HCT116 (cell line): ENCODE measurements around the gene NFASC. TPM values are rescaled to one million over a fixed set of nuclear protein-coding genes. Genes with fewer than 3 reads are reported as not detected.

Source experiments
- ATAC-seq: fragments of 200-7000 bp; cut with Tn5 transposase; 2 replicates; pipeline ENCODE4 v1.9.1; 2020; ENCODE audit warnings: mild to moderate bottlenecking, moderate library complexity
- BruUV-seq: library from RNA; stranded (reverse); fragments of 400-500 nt; replicated peaks from 2 replicates; lab custom pipeline; 2021; lab: Mats Ljungman, UMichigan
- CTCF ChIA-PET: fragments of 300-600 bp; sonication (Branson Sonifier 250); formaldehyde crosslinking; loops from one replicate; lab custom pipeline; 2021; ENCODE audit warnings: antibody characterized with exemption; lab: Charles Lee
- POLR2A ChIA-PET: fragments of 300-600, 350-600 bp; sonication (Branson Sonifier 250); formaldehyde crosslinking; loops from one replicate; lab custom pipeline; 2021; ENCODE audit warnings: antibody characterized with exemption; lab: Charles Lee
- RAD21 ChIA-PET, 2 experiments: fragments of 300-600 bp; sonication (Branson Sonifier 250); formaldehyde crosslinking; loops; one replicate each; lab custom pipeline; 2023; ENCODE audit warnings: low total read pairs in 2 of 2; ENCODE audit not compliant: uncharacterized antibody in 2 of 2, unreplicated experiment in 2 of 2, low non-redundant PET in 1 of 2; lab: Charles Lee
- DNase-seq: peaks from one replicate; pipeline ENCODE4 v3.0.0-alpha.2; 2010; ENCODE audit warnings: low read depth, low spot score
- H2AFZ ChIP-seq: fragments of 200-600 bp; shearing (Covaris generic), sonication (generic); 2 replicates; pipeline ENCODE4 v1.6.1; 2017; ENCODE audit warnings: low read depth, mixed run types, mixed read lengths, antibody characterized with exemption, low read length; ENCODE audit not compliant: poor library complexity, severe bottlenecking
- H3K27ac ChIP-seq: 2 replicates; pipeline ENCODE4 v1.5.1; 2012; ENCODE audit warnings: low read depth, low read length
- H3K27me3 ChIP-seq: fragments of 200-600 bp; sonication (generic); 2 replicates; pipeline ENCODE4 v1.6.1; 2016; ENCODE audit warnings: mixed run types, low read length, mixed read lengths; ENCODE audit not compliant: insufficient read depth
- H3K36me3 ChIP-seq, 2 experiments: fragments of 200-500 bp in 1 of 2; fragments of 200-600 bp in 1 of 2; sonication (Bioruptor generic) in 1 of 2; sonication (generic) in 1 of 2; 2 replicates each; pipeline versions ENCODE4 v1.5.1 to v1.6.1; 2014 to 2016; ENCODE audit warnings: low read length in 2 of 2, inconsistent platforms in 1 of 2, mixed read lengths in 1 of 2, mixed run types in 1 of 2; ENCODE audit not compliant: insufficient read depth in 2 of 2, control insufficient read depth in 1 of 2
- H3K4me1 ChIP-seq, 2 experiments: fragments of 200-600 bp in 1 of 2; sonication (generic) in 1 of 2; 2 replicates each; pipeline versions ENCODE4 v1.5.1 to v1.6.1; 2012 to 2017; ENCODE audit warnings: low read length in 2 of 2, inconsistent platforms in 1 of 2, mild to moderate bottlenecking in 1 of 2, mixed read lengths in 1 of 2, mixed run types in 1 of 2, moderate library complexity in 1 of 2; ENCODE audit not compliant: insufficient read depth in 2 of 2, control insufficient read depth in 1 of 2
- H3K4me2 ChIP-seq: fragments of 200-600 bp; sonication (generic); 2 replicates; pipeline ENCODE4 v1.6.1; 2017; ENCODE audit warnings: mixed run types, low read length, mixed read lengths
- H3K4me3 ChIP-seq, 2 experiments: fragments of 200-600 bp in 1 of 2; sonication (generic) in 1 of 2; replicated peaks in 1 of 2; 2 replicates each; pipeline ENCODE4 v1.5.1; 2011 to 2016; ENCODE audit warnings: low read length in 2 of 2, control low read depth in 1 of 2, low read depth in 1 of 2, mild to moderate bottlenecking in 1 of 2, mixed read lengths in 1 of 2, mixed run types in 1 of 2
- H3K79me2 ChIP-seq: fragments of 200-600 bp; sonication (generic); 2 replicates; pipeline ENCODE4 v1.6.1; 2017; ENCODE audit warnings: mild to moderate bottlenecking, mixed run types, low read length, moderate library complexity, mixed read lengths; ENCODE audit not compliant: insufficient read depth
- H3K9ac ChIP-seq: fragments of 200-600 bp; sonication (generic); 2 replicates; pipeline ENCODE4 v1.6.1; 2016; ENCODE audit warnings: low read length, mixed read lengths
- H3K9me2 ChIP-seq: fragments of 200-600 bp; sonication (generic), shearing (Covaris generic); 2 replicates; pipeline ENCODE4 v1.6.1; 2017; ENCODE audit warnings: mixed run types, mild to moderate bottlenecking, moderate library complexity; ENCODE audit not compliant: insufficient read depth
- H3K9me3 ChIP-seq, 2 experiments: fragments of 200-500 bp in 1 of 2; fragments of 200-600 bp in 1 of 2; sonication (Bioruptor generic) in 1 of 2; sonication (generic) in 1 of 2; 2 replicates each; pipeline ENCODE4 v1.6.1; 2014 to 2017; ENCODE audit warnings: low read length in 2 of 2, mixed read lengths in 2 of 2, inconsistent platforms in 1 of 2, low read depth in 1 of 2, mild to moderate bottlenecking in 1 of 2, mixed run types in 1 of 2, moderate library complexity in 1 of 2; ENCODE audit not compliant: control insufficient read depth in 1 of 2, insufficient read depth in 1 of 2
- H4K20me1 ChIP-seq: fragments of 200-600 bp; sonication (generic), shearing (Covaris generic); 2 replicates; pipeline ENCODE4 v1.6.1; 2017; ENCODE audit warnings: mixed run types, mild to moderate bottlenecking, moderate library complexity; ENCODE audit not compliant: insufficient read depth
- ATF3 ChIP-seq: IDR thresholded peaks from 2 replicates; pipeline ENCODE4 v1.6.1; 2012
- CBX3 ChIP-seq: IDR thresholded peaks from 2 replicates; pipeline ENCODE4 v1.6.1; 2012; ENCODE audit warnings: low read depth
- CEBPB ChIP-seq: IDR thresholded peaks from 2 replicates; pipeline ENCODE4 v1.6.1; 2012; ENCODE audit warnings: low read depth
- CTCF ChIP-seq, 3 experiments: fragments of 200-600 bp in 1 of 3; sonication (generic) in 1 of 3; IDR thresholded peaks in 2 of 3; conservative IDR thresholded peaks in 1 of 3; 2 replicates each; pipeline ENCODE4 v1.5.1; 2012 to 2017; ENCODE audit warnings: low read depth in 2 of 3, low read length in 2 of 3, antibody characterized with exemption in 1 of 3, borderline replicate concordance in 1 of 3, control low read depth in 1 of 3, mild to moderate bottlenecking in 1 of 3, mixed read lengths in 1 of 3, mixed run types in 1 of 3, moderate library complexity in 1 of 3; ENCODE audit not compliant: insufficient read depth in 1 of 3
- EGR1 ChIP-seq: IDR thresholded peaks from 2 replicates; pipeline ENCODE4 v1.6.1; 2012; ENCODE audit warnings: low read depth
- EZH2 ChIP-seq: fragments of 200-600 bp; sonication (generic); IDR thresholded peaks from 2 replicates; pipeline ENCODE4 v1.6.1; 2017; ENCODE audit warnings: antibody characterized with exemption, mixed run types
- EZH2phosphoT487 ChIP-seq: fragments of 200-600 bp; IDR thresholded peaks from 2 replicates; pipeline ENCODE4 v1.6.1; 2018; ENCODE audit warnings: antibody characterized with exemption, borderline replicate concordance
- FOSL1 ChIP-seq: IDR thresholded peaks from 2 replicates; pipeline ENCODE4 v1.6.1; 2012; ENCODE audit warnings: low read depth
- JUND ChIP-seq: IDR thresholded peaks from 2 replicates; pipeline ENCODE4 v1.6.1; 2012
- MAX ChIP-seq: IDR thresholded peaks from 2 replicates; pipeline ENCODE4 v1.6.1; 2012
- POLR2AphosphoS5 ChIP-seq: IDR thresholded peaks from 2 replicates; pipeline ENCODE4 v1.6.1; 2011; ENCODE audit warnings: mild to moderate bottlenecking, low read depth, low read length, moderate library complexity
- RAD21 ChIP-seq: IDR thresholded peaks from 2 replicates; pipeline ENCODE4 v1.6.1; 2012; ENCODE audit warnings: low read depth, mild to moderate bottlenecking
- SP1 ChIP-seq: IDR thresholded peaks from 2 replicates; pipeline ENCODE4 v1.6.1; 2012; ENCODE audit warnings: low read depth
- SRF ChIP-seq: IDR thresholded peaks from 2 replicates; pipeline ENCODE4 v1.6.1; 2012; ENCODE audit warnings: low read depth
- TCF7L2 ChIP-seq: IDR thresholded peaks from 2 replicates; pipeline ENCODE4 v1.7.0; 2011; ENCODE audit warnings: borderline replicate concordance, inconsistent platforms; ENCODE audit not compliant: insufficient read depth, insufficient read length; ENCODE audit errors: extremely low read depth
- YY1 ChIP-seq: IDR thresholded peaks from 2 replicates; pipeline ENCODE4 v1.6.1; 2011; ENCODE audit warnings: low read length, low read depth, moderate library complexity, mild to moderate bottlenecking; ENCODE audit not compliant: insufficient replicate concordance; ENCODE audit errors: extremely low read depth
- ZBTB33 ChIP-seq: IDR thresholded peaks from 2 replicates; pipeline ENCODE4 v1.6.1; 2011; ENCODE audit warnings: mild to moderate bottlenecking, low read length, moderate library complexity; ENCODE audit not compliant: insufficient replicate concordance; ENCODE audit errors: extremely low read depth
- ZFX ChIP-seq: fragments of 450-650 bp; IDR thresholded peaks from 2 replicates; pipeline ENCODE4 v1.6.1; 2017
- ZNF274 ChIP-seq: fragments of 200-500 bp; sonication (Bioruptor generic); IDR thresholded peaks from 2 replicates; pipeline ENCODE4 v1.6.1; 2014; ENCODE audit warnings: mild to moderate bottlenecking, low read depth, low read length, inconsistent platforms
- intact Hi-C: fragments of 100-400 bp; cut with micrococcal nuclease; formaldehyde crosslinking; loops from 2 replicates; pipeline ENCODE4 v1.10.0; 2022
- total RNA-seq: library from RNA; stranded (reverse); gene quantifications from one replicate; pipeline ENCODE4 v1.2.1, GENCODE V29; 2021; ENCODE audit not compliant: unreplicated experiment

NFASC gene
- total RNA-seq, 1 experiment from 2014 or later = 0.57 TPM

- ATAC-seq (no peak), DNase-seq (no peak)
- Histone ChIP-seq H3K79me2 (no peaks in the 10 kb centered on the region), H3K27me3 (peaks cover 23% of the 10 kb centered on the region; the same call in 1 of the 2 replicates), H3K36me3 (no peaks in the 10 kb centered on the region), H3K9me2 (no peaks in the 10 kb centered on the region), H4K20me1 (no peaks in the 10 kb centered on the region), H3K9ac (no peak overlapping the region), H3K27ac (no peak overlapping the region), H3K4me1 (no peaks in the 10 kb centered on the region), H3K4me3 (no peak overlapping the region), H2AFZ (no peak overlapping the region), H3K9me3 (no peaks in the 10 kb centered on the region), H3K4me2 (no peak overlapping the region)
- RAD21 ChIA-PET = no interaction called here
- POLR2A ChIA-PET = no interaction called here
- intact Hi-C loops = loop anchor here (5.0 kb wide), 1 partner anchor 340 kb away; no protein-coding TSS in a partner anchor
- no TSS peak for BruUV-seq
- CTCF ChIA-PET = interaction anchor here (1.8 to 9.1 kb wide), 4 partner anchors 8 to 268 kb away, joined by 8 to 205 read pairs (median 28); no protein-coding TSS in a partner anchor
- TF ChIP-seq ZNF274 = no peak
- no peak for TF ChIP-seq SP1
- no peak for TF ChIP-seq EGR1
- no peak for TF ChIP-seq POLR2AphosphoS5
- TF ChIP-seq CBX3 = no peak
- TF ChIP-seq CTCF (IDR thresholded peaks at IDR 0.05 in 2 of 3, conservative IDR thresholded peaks at IDR 0.05 in 1 of 3; ENCODE audit: borderline replicate concordance in 1 of 3, insufficient read depth in 1 of 3, low read depth in 2 of 3, low read length in 2 of 3) = no peak
- no peak for TF ChIP-seq ATF3
- TF ChIP-seq EZH2 = no peak
- no peak for TF ChIP-seq YY1
- TF ChIP-seq ZBTB33 = no peak
- TF ChIP-seq MAX = no peak
- no peak for TF ChIP-seq TCF7L2
- TF ChIP-seq FOSL1 = no peak
- TF ChIP-seq RAD21 = no peak
- no peak for TF ChIP-seq EZH2phosphoT487
- no peak for TF ChIP-seq SRF
- no peak for TF ChIP-seq ZFX
- no peak for TF ChIP-seq JUND
- no peak for TF ChIP-seq CEBPB
Measured at GRCh38 chr1:204987689-204988088, 117.0 kb downstream of the NFASC start.
